HG03457 (cell line): ENCODE measurements around the gene VAMP8.
"Not testable (repeated sequence)": the region's sequence is repeated elsewhere in the genome, so short reads cannot be mapped to it uniquely, and the experiment has no call there.

Source experiments
- ATAC-seq: cut with Tn5 transposase; IDR thresholded peaks from one replicate; pipeline ENCODE4 v1.9.1; 2021; ENCODE audit warnings: moderate number of reproducible peaks; ENCODE audit not compliant: unreplicated experiment

The VAMP8 gene

DNA sequence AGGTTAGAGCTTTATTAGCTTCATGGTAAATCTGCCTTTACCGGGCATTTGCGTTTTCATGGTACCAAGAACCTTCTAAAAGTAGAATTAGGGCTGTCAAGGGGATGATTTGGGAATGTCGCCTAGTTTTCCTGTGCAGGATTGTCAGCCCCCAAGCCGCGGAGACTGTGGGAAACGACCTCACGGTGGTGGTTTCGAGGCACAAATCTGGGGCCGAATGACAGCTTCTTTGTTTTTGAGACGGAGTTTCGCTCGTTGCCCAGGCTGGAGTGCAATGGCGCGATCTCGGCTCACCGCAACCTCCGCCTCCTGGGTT, 38.0 kb downstream of the VAMP8 start:
- no peak for ATAC-seq

DNA sequence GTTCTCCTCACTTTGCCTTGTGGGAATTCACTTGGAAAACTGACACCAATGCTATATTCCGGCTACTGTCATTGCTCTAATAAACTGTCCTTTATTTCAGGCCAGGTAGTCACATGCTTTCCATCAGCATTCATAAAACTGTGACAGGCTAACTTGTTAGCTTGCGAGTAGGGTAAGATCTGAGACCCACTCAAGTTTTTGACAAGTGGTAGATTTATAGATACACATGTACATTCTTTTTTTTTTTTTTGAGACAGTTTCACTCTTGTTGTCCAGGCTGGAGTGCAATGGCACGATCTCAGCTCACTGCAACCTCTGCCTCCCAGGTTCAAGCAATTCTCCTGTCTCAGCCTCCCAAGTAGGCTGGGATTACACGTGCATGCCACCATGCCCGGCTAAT, 40.3 kb downstream of the VAMP8 start:
- not testable (repeated sequence) for ATAC-seq

- no peak for ATAC-seq
Observed at GRCh38 chr2:85619617-85620016, 42.2 kb downstream of the VAMP8 start.

DNA sequence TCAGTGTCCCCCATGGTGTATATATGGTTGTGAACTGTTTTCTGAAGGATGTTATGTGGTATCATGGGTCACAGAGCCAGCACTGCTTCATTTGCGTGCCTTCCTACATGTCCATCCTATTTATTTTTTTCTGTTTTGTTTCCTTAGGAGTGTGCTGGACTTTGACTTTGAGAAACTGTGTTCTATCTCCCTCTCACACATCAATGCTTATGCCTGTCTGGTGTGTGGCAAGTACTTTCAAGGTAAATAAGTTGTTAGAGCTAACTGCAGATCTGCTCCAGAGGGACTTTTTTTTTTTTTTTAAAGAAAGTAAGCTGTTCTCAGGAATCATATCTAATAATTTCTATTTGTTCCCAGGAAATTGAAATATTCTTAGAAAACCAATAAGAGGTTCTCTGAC, 44.0 kb downstream of the VAMP8 start:
- ATAC-seq, result no peak

- ATAC-seq, result no peak
Observed at GRCh38 chr2:85623991-85624390, 46.6 kb downstream of the VAMP8 start.

- no peak for ATAC-seq
Observed at GRCh38 chr2:85628658-85629057, 51.3 kb downstream of the VAMP8 start.

GRCh38 chr2:85631316-85631715, 53.9 kb downstream of the VAMP8 start:
- ATAC-seq, result no peak
